Stomach (tissue), 4 donors: ENCODE measurements around the gene APEH.

Source experiments
- POLR2AphosphoS5 ChIP-seq, 3 donors: sonication (generic); formaldehyde crosslinking; IDR thresholded peaks; one replicate each; pipeline ENCODE4 v1.6.1; 2016; ENCODE audit warnings: antibody characterized with exemption in 3 of 3
- TF ChIP-seq, protein P1 (sequence below), 7 experiments: fragments of 450-650 bp in 4 of 7; fragments of 200-600 bp in 3 of 7; sonication (generic) in 3 of 7; IDR thresholded peaks; one replicate each; pipeline ENCODE4 v1.5.1; 2016 to 2019; ENCODE audit warnings: antibody characterized with exemption in 7 of 7, control low read depth in 2 of 7, mild to moderate bottlenecking in 1 of 7

DNA sequence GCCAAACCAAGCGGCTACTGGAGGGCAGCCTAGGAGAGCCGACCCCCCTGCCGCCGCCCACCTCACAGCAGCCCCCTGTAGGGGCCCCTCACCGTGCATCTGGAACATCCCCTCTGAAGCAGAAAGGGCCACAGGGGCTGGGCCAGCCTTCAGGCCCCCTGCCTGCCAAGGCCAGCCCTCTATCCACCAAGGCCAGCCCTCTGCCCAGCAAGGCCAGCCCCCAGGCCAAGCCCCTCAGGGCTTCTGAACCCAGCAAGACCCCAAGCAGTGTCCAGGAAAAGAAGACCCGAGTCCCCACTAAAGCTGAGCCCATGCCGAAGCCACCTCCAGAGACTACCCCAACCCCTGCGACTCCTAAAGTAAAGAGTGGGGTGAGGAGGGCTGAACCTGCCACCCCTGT is 23.5 kb upstream of the APEH start:
- TF ChIP-seq, protein P1, sequence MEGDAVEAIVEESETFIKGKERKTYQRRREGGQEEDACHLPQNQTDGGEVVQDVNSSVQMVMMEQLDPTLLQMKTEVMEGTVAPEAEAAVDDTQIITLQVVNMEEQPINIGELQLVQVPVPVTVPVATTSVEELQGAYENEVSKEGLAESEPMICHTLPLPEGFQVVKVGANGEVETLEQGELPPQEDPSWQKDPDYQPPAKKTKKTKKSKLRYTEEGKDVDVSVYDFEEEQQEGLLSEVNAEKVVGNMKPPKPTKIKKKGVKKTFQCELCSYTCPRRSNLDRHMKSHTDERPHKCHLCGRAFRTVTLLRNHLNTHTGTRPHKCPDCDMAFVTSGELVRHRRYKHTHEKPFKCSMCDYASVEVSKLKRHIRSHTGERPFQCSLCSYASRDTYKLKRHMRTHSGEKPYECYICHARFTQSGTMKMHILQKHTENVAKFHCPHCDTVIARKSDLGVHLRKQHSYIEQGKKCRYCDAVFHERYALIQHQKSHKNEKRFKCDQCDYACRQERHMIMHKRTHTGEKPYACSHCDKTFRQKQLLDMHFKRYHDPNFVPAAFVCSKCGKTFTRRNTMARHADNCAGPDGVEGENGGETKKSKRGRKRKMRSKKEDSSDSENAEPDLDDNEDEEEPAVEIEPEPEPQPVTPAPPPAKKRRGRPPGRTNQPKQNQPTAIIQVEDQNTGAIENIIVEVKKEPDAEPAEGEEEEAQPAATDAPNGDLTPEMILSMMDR (IDR thresholded peaks at IDR 0.05): no peak
- no peak for TF ChIP-seq POLR2AphosphoS5 (IDR thresholded peaks at IDR 0.05)
